Activated T-helper 1 cell treated with Interleukin-2 at 50 U/mL for 16 hours (primary cell): ENCODE data around the gene FIG4.
"Not testable (repeated sequence)": the region's sequence is repeated elsewhere in the genome, so short reads cannot be mapped to it uniquely, and the experiment has no call there.

Experiments
- DNase-seq: peaks from one replicate; pipeline ENCODE4 v3.0.0-alpha.2; 2020; ENCODE audit warnings: low read depth

Gene FIG4

GRCh38 chr6:109854541-109855308 lies 163.6 kb downstream of the FIG4 start:
- no peak for DNase-seq

- DNase-seq = not testable (repeated sequence)
Measured at GRCh38 chr6:109855476-109856040, 164.5 kb downstream of the FIG4 start.

GRCh38 chr6:109861946-109862345 lies 170.8 kb downstream of the FIG4 start:
- DNase-seq = no peak

- DNase-seq = no peak
Measured at GRCh38 chr6:109864050-109864449, 173.0 kb downstream of the FIG4 start.

GRCh38 chr6:109865968-109866367 lies 174.9 kb downstream of the FIG4 start:
- no peak for DNase-seq

GRCh38 chr6:109867009-109867969 lies 176.2 kb downstream of the FIG4 start:
- no peak for DNase-seq

GRCh38 chr6:109867970-109868358 lies 176.9 kb downstream of the FIG4 start:
- no peak for DNase-seq

GRCh38 chr6:109869398-109870088 lies 178.4 kb downstream of the FIG4 start:
- not testable (repeated sequence) for DNase-seq

GRCh38 chr6:109870089-109870410 lies 179.0 kb downstream of the FIG4 start:
- DNase-seq = no peak

GRCh38 chr6:109872549-109872948 lies 181.5 kb downstream of the FIG4 start:
- no peak for DNase-seq

- DNase-seq = no peak
Measured at GRCh38 chr6:109872968-109873545, 182.0 kb downstream of the FIG4 start.

GRCh38 chr6:109874086-109874485 lies 183.0 kb downstream of the FIG4 start:
- no peak for DNase-seq

- no peak for DNase-seq
Measured at GRCh38 chr6:109874621-109875020, 183.5 kb downstream of the FIG4 start.
